Neuron (in vitro differentiated cells): ENCODE results near the gene ADD2.
"Not testable (repeated sequence)": the region's sequence is repeated elsewhere in the genome, so short reads cannot be mapped to it uniquely, and the experiment has no call there.

ENCODE experiments used
- H2AFZ ChIP-seq: one replicate; pipeline ENCODE4 v1.6.1; 2013; ENCODE audit warnings: low read depth, mild to moderate bottlenecking, inconsistent platforms, low read length, moderate library complexity
- H3K27me3 ChIP-seq: one replicate; pipeline ENCODE4 v1.6.1; 2013; ENCODE audit warnings: low read length; ENCODE audit not compliant: insufficient read depth
- H3K36me3 ChIP-seq: one replicate; pipeline ENCODE4 v1.6.1; 2013; ENCODE audit warnings: low read length; ENCODE audit not compliant: insufficient read depth
- H3K4me1 ChIP-seq: one replicate; pipeline ENCODE4 v1.6.1; 2013; ENCODE audit warnings: low read length; ENCODE audit not compliant: insufficient read depth
- H3K4me3 ChIP-seq: 2 replicates; pipeline ENCODE4 v1.5.1; 2013; ENCODE audit warnings: mild to moderate bottlenecking, low read length, moderate library complexity
- H3K9me3 ChIP-seq: one replicate; pipeline ENCODE4 v1.6.1; 2013; ENCODE audit warnings: low read length

The ADD2 gene, protein sequence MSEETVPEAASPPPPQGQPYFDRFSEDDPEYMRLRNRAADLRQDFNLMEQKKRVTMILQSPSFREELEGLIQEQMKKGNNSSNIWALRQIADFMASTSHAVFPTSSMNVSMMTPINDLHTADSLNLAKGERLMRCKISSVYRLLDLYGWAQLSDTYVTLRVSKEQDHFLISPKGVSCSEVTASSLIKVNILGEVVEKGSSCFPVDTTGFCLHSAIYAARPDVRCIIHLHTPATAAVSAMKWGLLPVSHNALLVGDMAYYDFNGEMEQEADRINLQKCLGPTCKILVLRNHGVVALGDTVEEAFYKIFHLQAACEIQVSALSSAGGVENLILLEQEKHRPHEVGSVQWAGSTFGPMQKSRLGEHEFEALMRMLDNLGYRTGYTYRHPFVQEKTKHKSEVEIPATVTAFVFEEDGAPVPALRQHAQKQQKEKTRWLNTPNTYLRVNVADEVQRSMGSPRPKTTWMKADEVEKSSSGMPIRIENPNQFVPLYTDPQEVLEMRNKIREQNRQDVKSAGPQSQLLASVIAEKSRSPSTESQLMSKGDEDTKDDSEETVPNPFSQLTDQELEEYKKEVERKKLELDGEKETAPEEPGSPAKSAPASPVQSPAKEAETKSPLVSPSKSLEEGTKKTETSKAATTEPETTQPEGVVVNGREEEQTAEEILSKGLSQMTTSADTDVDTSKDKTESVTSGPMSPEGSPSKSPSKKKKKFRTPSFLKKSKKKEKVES

DNA sequence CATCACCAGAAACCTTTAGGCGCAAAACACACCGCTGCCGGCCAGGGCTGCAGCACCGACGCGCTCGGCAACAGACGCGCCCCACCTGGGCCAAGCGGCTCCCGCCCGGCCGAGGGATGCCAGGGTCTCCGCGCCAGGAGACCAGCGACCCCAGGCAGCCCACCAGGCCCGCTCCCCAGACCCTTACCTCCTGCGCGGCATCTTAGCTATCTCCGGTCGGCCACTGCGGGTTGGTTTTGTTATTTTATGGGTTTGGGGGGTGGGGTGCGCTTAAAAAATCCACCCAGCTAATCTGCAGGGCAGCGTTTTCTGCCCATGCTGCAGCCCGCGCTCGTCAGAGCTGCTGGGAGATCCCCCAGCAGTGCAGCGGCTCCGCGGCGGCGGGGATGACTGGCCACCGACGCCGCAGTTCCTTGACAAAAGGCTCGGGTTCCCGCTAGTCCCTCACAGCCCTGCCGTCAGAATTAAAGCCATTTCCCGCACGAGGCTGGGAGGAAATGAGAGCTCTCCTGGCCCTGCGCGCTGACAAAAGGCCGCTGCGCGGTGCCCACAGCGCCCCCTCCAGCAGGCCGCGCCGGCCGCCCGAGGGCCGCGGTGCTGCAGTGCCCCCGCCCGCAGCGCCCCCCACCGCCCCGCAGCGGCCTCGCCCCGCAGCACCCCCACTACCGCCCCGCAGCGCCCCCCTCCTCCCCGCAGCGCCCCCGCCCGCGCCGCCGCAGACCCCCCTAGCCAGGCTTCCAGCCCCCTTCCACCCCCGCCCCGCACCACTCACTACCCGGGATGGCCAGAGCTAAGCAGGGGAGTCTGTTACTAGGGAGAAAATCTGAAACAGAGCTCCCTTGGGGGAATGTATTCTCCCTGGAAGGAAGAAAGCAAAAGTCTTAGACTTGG lies at the start of gene ADD2:
TSS of gene ADD2 (minus strand) at position 502 of the 891 bp plus-strand sequence. CDS start 61,792 bp downstream, outside the sequence.
- Histone ChIP-seq H2AFZ (peak within 1 kb of the TSS; percentile 93), H3K9me3 (no peaks in the 10 kb centered on the region), H3K27me3 (peaks cover 7% of the 10 kb centered on the region), H3K36me3 (peaks cover 2% of the 10 kb centered on the region), H3K4me3 (peak within 1 kb of the TSS; percentile 80), H3K4me1 (peaks cover 20% of the 10 kb centered on the region)

DNA sequence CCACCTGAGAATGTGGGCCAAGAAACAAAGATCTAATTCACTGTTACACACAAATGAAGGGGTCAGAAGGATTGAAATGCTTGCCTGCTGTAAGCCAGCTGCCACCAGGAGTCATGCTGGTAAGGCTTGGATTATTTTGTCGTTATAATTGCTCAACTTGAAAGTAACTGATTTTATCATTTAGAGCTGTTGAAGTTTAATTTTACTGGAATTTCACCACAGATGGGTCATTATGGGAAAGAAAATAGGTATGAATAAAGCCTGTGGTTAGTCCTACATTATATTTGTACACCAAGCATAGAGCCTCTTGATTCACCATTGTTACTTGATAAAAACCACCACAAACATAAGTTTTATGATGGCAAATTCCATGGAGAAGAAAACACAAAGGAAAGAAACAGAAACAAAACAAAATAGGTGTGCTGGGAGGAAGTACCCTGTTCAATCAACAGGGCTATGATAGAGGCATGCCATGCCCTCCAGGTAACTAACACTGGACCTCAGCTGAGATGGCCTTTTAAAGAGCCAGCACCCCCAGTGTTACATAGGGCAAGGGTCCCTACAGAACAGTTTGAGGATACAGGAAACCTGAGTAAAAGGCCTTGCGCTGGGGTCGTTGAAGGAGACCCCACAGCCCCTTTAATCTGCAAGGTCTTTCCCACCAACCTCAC lies 49.4 kb upstream of the ADD2 start:
- Histone ChIP-seq H3K9me3 (peaks cover 2% of the 10 kb centered on the region), H2AFZ (no peak overlapping the region), H3K4me1 (no peaks in the 10 kb centered on the region), H3K4me3 (no peak overlapping the region), H3K36me3 (no peaks in the 10 kb centered on the region), H3K27me3 (peaks cover 26% of the 10 kb centered on the region)

DNA sequence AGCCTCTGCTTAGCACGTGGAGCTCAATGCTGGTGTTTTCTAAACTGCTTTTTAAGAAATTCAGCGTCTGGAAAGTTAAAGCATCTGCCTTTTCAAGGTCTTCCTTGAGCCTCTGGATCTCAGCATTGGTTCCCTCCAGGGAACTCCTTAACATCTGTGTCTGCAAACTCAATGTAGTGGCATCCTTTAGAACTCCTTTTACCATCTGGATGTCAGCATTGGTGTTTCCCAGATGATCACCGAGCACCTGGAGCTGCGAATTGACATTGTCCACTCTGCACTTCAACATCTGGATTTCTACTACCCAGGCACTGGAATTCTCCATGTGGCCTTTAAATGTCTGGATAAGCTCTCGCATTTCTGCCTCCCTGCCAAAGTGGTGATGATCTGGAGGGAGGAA lies 48.7 kb upstream of the ADD2 start:
- Histone ChIP-seq H3K36me3 (no peaks in the 10 kb centered on the region), H3K27me3 (peaks cover 26% of the 10 kb centered on the region), H3K4me3 (no peak overlapping the region), H3K9me3 (peaks cover 2% of the 10 kb centered on the region), H2AFZ (no peak overlapping the region), H3K4me1 (no peaks in the 10 kb centered on the region)

DNA sequence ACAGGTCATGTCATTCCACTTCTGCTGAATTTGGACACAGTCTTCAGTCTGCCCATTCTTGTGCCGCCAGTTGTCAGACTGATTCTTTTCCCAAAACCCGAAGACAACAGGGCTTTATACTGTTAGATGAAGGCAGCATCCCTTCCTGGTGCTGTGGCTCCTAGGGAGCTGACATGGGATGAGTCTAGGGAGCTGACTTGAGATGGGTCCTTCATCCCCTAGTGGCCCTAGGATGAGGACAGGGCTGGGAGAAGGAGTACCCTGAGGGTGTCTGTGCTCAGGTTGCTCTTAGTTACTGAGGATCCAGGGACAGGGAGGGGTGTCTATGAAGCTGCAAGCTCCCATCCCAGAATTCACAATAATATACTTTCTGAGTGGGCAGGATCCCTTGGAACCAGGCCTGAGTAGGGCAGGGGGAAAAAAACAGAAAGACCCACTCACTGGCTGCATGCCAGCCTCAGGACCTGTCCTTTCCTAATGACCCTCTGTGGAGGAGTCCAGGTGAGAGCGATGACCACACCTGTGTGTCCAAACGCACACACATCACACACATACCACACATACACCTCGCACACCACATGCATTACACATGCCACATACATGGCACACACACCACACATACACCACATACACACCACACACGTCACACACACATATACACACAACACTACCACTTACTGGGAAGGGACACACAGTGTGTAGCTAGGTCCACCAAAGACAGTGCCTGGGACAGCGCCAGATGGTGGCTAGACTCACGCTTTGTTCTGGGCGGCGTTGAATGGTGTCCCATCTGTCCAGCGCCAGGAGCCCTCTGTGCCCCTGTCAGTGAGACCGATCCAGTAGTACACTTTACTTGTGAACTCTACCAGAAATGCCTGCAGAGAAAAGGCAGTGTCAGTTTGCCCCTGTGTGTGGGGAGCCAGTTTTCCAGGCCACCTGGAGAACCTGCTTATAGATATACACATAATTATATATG lies 41.3 kb upstream of the ADD2 start:
- Histone ChIP-seq H3K4me1 (no peaks in the 10 kb centered on the region), H2AFZ (no peak overlapping the region), H3K9me3 (no peaks in the 10 kb centered on the region), H3K27me3 (peaks cover 5% of the 10 kb centered on the region), H3K36me3 (no peaks in the 10 kb centered on the region), H3K4me3 (no peak overlapping the region)

DNA sequence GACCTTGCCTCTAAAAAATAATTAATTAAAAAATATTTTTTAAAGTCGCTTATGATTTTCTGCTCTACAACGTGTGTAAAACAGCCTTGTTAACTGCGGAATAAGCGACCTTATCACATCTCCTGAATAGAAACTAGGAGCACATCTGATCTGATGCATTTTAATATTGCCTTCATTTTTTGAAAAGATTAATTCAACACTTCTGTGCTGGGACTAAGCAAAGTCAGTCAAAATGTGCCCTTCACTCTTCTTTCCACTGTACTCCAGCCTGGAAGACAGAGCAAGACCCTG lies 39.8 kb upstream of the ADD2 start:
- no peaks in the 10 kb centered on the region for H3K9me3 ChIP-seq
- no peaks in the 10 kb centered on the region for H3K27me3 ChIP-seq
- H2AFZ ChIP-seq = no peak overlapping the region
- no peaks in the 10 kb centered on the region for H3K36me3 ChIP-seq
- H3K4me1 ChIP-seq = no peaks in the 10 kb centered on the region
- no peak overlapping the region for H3K4me3 ChIP-seq

DNA sequence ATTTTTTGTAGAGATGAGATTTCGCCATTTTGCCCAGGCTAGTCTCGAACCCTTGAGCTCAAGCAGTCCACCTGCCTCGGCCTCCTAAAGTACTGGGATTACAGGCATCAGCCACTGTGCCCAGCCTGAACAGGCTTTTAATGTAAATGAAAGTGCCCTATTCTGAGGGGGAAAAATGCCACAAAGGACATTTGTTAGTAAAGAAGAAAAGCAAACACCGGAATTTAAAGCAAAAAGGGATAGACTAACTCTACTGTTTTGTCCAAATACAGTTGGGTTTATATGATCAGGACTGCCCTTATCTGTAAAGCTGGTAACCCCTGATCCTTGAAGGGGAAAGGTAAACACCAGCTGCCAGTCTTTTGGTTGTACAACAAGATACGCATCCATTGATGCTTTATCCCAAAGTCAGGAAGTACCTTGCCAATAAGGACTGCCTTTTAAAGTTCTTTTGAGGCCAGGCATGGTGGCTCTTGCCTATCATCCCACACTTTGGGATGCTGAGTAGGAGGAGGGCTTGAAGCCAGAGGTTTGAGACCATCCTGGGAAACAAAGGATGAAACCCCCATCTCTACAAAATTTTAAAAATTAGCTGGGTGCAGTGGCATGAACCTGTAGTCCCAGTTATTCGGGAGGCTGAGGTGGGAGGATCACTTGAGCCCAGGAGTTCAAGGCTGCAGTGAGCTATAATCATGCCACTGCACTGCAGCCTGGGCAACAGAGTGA lies 39.3 kb upstream of the ADD2 start:
- no peaks in the 10 kb centered on the region for H3K36me3 ChIP-seq
- H3K27me3 ChIP-seq = no peaks in the 10 kb centered on the region
- no peaks in the 10 kb centered on the region for H3K4me1 ChIP-seq
- H3K4me3 ChIP-seq = no peak overlapping the region
- no peak overlapping the region for H2AFZ ChIP-seq
- no peaks in the 10 kb centered on the region for H3K9me3 ChIP-seq

DNA sequence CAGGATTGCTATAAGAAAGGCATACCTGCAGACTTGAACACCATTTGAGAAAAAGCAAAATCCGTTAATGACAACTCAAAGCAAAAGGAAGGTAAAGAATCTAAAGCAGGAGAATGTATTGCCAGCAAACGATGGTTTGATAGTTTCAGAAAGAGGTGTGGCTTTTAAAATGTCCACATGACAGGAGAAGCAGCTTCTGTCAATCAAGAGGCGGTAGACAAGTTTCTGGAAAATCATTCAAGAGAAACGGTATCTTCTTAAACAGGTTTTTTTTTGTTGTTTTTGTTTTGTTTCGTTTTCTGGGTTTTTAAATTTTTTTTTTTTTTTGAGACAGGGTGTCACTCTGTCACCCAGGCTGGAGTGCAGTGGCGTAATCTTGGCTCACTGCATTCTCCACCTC lies 38.6 kb upstream of the ADD2 start:
- Histone ChIP-seq H3K9me3 (no peaks in the 10 kb centered on the region), H3K4me1 (no peaks in the 10 kb centered on the region), H3K4me3 (no peak overlapping the region), H3K27me3 (peaks cover 4% of the 10 kb centered on the region), H3K36me3 (no peaks in the 10 kb centered on the region), H2AFZ (no peak overlapping the region)

DNA sequence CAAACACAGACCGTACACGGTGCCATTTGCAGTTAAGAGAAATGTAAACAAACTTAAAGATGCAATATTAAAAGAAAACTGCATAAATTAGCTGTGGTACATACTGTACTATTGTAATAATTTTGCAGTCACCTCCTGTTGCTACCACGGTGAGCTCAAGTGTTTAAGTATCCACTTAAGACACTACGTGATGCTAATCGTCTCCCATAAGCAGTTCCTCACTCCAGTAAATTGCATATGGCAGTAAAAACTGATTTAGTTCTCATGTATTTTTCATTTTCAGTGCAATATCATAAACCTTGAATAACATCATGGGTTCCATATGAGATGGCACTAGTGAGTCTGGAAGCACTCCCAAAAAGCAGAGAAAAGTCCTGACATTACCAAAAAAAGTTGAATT lies 38.0 kb upstream of the ADD2 start:
- no peak overlapping the region for H3K4me3 ChIP-seq
- peaks cover 10% of the 10 kb centered on the region for H3K27me3 ChIP-seq
- H3K9me3 ChIP-seq = no peaks in the 10 kb centered on the region
- H3K4me1 ChIP-seq = no peaks in the 10 kb centered on the region
- H2AFZ ChIP-seq = no peak overlapping the region
- no peaks in the 10 kb centered on the region for H3K36me3 ChIP-seq

DNA sequence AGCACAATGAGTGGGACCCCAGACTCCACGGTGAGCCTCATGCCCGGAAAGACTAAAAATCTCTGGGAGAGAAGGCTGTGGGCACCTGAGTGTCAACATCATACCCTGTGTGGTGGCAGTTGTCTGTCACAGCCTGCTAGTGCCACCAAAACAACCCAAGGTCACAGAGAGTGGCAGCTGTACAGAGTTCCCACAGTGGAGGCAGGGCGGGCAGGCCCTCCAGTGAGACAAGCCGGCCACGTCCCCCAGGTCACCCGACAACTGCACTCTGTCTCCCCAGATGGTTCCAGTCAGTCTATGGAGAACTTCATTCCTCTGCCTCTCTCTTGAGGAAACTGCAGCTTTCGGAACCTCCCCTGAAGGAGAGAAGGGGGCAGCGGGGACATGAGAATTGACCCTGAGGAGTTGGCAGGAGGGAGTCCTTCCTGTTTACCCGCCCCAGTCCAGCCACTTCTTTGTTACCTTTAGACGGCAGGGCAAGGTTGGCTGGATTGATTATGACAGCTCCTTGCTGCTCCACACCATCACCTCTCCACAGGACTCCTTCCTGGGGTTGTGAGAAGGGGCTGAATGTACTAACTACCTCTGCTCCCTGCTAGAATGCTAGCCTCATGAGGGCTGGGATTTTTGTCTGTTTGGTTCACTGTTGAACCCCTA lies 33.7 kb upstream of the ADD2 start:
- peaks cover 13% of the 10 kb centered on the region for H3K27me3 ChIP-seq
- no peaks in the 10 kb centered on the region for H3K4me1 ChIP-seq
- H3K9me3 ChIP-seq = no peaks in the 10 kb centered on the region
- H3K4me3 ChIP-seq = no peak overlapping the region
- no peak overlapping the region for H2AFZ ChIP-seq
- no peaks in the 10 kb centered on the region for H3K36me3 ChIP-seq

DNA sequence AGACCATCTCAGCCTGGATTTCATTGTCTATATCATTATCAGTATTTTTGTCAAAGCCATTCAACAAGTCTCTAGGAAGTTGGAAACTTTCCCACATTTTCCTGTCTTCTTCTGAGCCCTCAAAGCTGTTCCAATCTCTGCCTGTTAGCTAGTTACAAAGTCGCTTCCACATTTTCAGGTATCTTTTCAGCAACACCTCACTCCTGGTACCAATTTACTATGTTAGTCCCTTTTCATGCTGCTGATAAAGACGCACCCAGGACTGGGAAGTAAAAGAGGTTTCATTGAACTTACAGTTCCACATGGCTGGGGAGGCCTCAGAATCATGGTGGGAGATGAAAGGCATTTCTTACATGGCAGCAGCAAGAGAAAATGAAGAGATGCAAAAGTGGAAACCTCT lies 31.7 kb upstream of the ADD2 start:
- Histone ChIP-seq H3K4me1 (no peaks in the 10 kb centered on the region), H3K27me3 (peaks cover 28% of the 10 kb centered on the region), H3K9me3 (no peaks in the 10 kb centered on the region), H3K36me3 (no peaks in the 10 kb centered on the region), H2AFZ (no peak overlapping the region), H3K4me3 (no peak overlapping the region)

DNA sequence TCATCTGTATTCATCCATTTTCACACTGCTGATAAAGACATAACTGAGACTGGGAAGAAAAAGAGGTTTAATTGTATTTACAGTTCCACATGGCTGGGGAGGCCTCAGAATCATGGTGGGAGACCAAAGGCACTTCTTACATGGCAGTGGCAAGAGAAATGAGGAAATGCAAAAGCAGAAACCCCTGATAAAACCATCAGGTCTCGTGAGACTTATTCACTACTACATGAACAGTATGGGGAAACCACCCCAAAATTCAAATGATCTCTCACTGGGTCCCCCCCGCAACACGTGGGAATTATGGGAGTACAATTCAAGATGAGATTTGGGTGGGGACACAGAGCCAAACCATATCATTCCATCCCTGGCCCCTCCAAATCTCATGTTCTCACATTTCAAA lies 30.0 kb upstream of the ADD2 start:
- H2AFZ ChIP-seq, H3K4me3 ChIP-seq, H3K9me3 ChIP-seq, H3K36me3 ChIP-seq, H3K4me1 ChIP-seq: not testable (repeated sequence)
- H3K27me3 ChIP-seq = peaks cover 33% of the 10 kb centered on the region
